Spinal cord (tissue), 10 donors: Measurements from ENCODE around the gene TUBGCP3. TPM values are rescaled to one million over a fixed set of nuclear protein-coding genes. Genes with fewer than 3 reads are reported as not detected.
"Not testable (repeated sequence)": the region's sequence is repeated elsewhere in the genome, so short reads cannot be mapped to it uniquely, and the experiment has no call there.

ENCODE experiments used
- DNase-seq, 6 donors: peaks; one replicate each; pipeline versions ENCODE4 v3.0.0 to v3.0.0-alpha.2; 2013 to 2015; ENCODE audit warnings: low spot score in 6 of 6, low read depth in 4 of 6
- H3K27ac ChIP-seq: one replicate; pipeline ENCODE4 v1.5.1; 2013; ENCODE audit warnings: low read depth, low read length, control low read depth
- H3K27me3 ChIP-seq: one replicate; pipeline ENCODE4 v1.6.1; 2013; ENCODE audit warnings: low read length; ENCODE audit not compliant: control insufficient read depth, insufficient read depth
- H3K36me3 ChIP-seq: one replicate; pipeline ENCODE4 v1.6.1; 2013; ENCODE audit warnings: low read length; ENCODE audit not compliant: control insufficient read depth, insufficient read depth
- H3K4me1 ChIP-seq: one replicate; pipeline ENCODE4 v1.6.1; 2013; ENCODE audit warnings: low read length; ENCODE audit not compliant: control insufficient read depth, insufficient read depth
- H3K4me3 ChIP-seq: one replicate; pipeline ENCODE4 v1.5.1; 2013; ENCODE audit warnings: low read depth, low read length, control low read depth
- H3K9me3 ChIP-seq: one replicate; pipeline ENCODE4 v1.6.1; 2013; ENCODE audit warnings: low read length; ENCODE audit not compliant: control insufficient read depth, insufficient read depth
- WGBS: methylation state at CpG from one replicate; pipeline ENCODE4 v1.1.5; 2013; ENCODE audit warnings: missing lambda C conversion rate; ENCODE audit not compliant: insufficient coverage; 5-methylcytosine and 5-hydroxymethylcytosine counted together
- polyA plus RNA-seq, 2 donors: library from polyadenylated mRNA; unstranded; fragments of 120-200 nt; gene quantifications; one replicate each; pipeline ENCODE4 v1.2.1, GENCODE V29; 2013; ENCODE audit not compliant: insufficient read length in 2 of 2
- total RNA-seq, 2 donors: library from RNA; depleted of rRNA in 1 of 2; stranded (reverse); fragments of 120-200 nt in 1 of 2; fragments of >200 nt in 1 of 2; gene quantifications; one replicate each; pipeline versions ENCODE4 v1.2.3 to v1.2.4, GENCODE V29; 2013 to 2014
- donor health status: healthy.

The TUBGCP3 gene
- total and polyA plus RNA-seq, 4 donors = 23.2 to 40.5 (median 33.5) TPM

- H3K4me3 ChIP-seq, DNase-seq, H3K9me3 ChIP-seq, H3K27me3 ChIP-seq, H3K27ac ChIP-seq, H3K4me1 ChIP-seq: not testable (repeated sequence)
- peaks cover 52% of the 10 kb centered on the region for H3K36me3 ChIP-seq
- no CpG with 5 or more reads among the region's 5 CpGs for WGBS
These were observed 39.0 kb downstream of the TUBGCP3 start for GRCh38 chr13:112548975-112549374.

- no peak overlapping the region for H3K27ac ChIP-seq
- WGBS = 100% methylated on average over 1 of the region's 3 CpGs
These were observed 42.1 kb downstream of the TUBGCP3 start for GRCh38 chr13:112545856-112546255.

GRCh38 chr13:112532837-112533745, 54.9 kb downstream of the TUBGCP3 start:
- peaks cover 4% of the 10 kb centered on the region for H3K4me1 ChIP-seq
- DNase-seq = peak in 1 of 6 donors; percentile 5
- peaks cover 6% of the 10 kb centered on the region for H3K36me3 ChIP-seq
- H3K27ac ChIP-seq = no peak overlapping the region
- H3K9me3 ChIP-seq = no peaks in the 10 kb centered on the region
- 89% methylated on average over 9 of the region's 13 CpGs for WGBS
- no peak overlapping the region for H3K4me3 ChIP-seq
- H3K27me3 ChIP-seq = no peaks in the 10 kb centered on the region

More at GRCh38 chr13:112545856-112546255, 42.1 kb downstream of the TUBGCP3 start:
- Histone ChIP-seq H3K4me1 (no peaks in the 10 kb centered on the region), H3K36me3 (peaks cover 33% of the 10 kb centered on the region), H3K27me3 (no peaks in the 10 kb centered on the region), H3K9me3 (no peaks in the 10 kb centered on the region), H3K4me3 (no peak overlapping the region)
- DNase-seq = no peak

- Histone ChIP-seq H3K36me3 (peaks cover 11% of the 10 kb centered on the region), H3K27me3 (no peaks in the 10 kb centered on the region), H3K27ac (peak overlapping the region; percentile 25), H3K4me3 (no peak overlapping the region), H3K4me1 (peaks cover 7% of the 10 kb centered on the region), H3K9me3 (no peaks in the 10 kb centered on the region)
- no CpG with 5 or more reads among the region's 12 CpGs for WGBS
- DNase-seq = peak in 3 of 6 donors; percentile 14 to 83 (median 14)
These were observed 56.6 kb downstream of the TUBGCP3 start for GRCh38 chr13:112531263-112531794.

GRCh38 chr13:112530861-112531260, 57.1 kb downstream of the TUBGCP3 start:
- peak overlapping the region; percentile 25 for H3K27ac ChIP-seq
- H3K4me1 ChIP-seq = peaks cover 7% of the 10 kb centered on the region
- no CpG with 5 or more reads among the region's 2 CpGs for WGBS
- peak in 1 of 6 donors; percentile 15 for DNase-seq
- H3K36me3 ChIP-seq = peaks cover 16% of the 10 kb centered on the region
- H3K27me3 ChIP-seq = no peaks in the 10 kb centered on the region
- H3K4me3 ChIP-seq = no peak overlapping the region
- no peaks in the 10 kb centered on the region for H3K9me3 ChIP-seq

- Histone ChIP-seq H3K4me1 (peaks cover 7% of the 10 kb centered on the region), H3K27me3 (no peaks in the 10 kb centered on the region), H3K36me3 (peaks cover 15% of the 10 kb centered on the region), H3K27ac (no peak overlapping the region), H3K9me3 (no peaks in the 10 kb centered on the region), H3K4me3 (no peak overlapping the region)
- DNase-seq = no peak
- WGBS = no CpG with 5 or more reads among the region's 8 CpGs
These were observed 58.7 kb downstream of the TUBGCP3 start for GRCh38 chr13:112529216-112529615.

- Histone ChIP-seq H3K36me3 (peaks cover 21% of the 10 kb centered on the region), H3K9me3 (no peaks in the 10 kb centered on the region), H3K4me1 (peaks cover 4% of the 10 kb centered on the region), H3K27me3 (no peaks in the 10 kb centered on the region), H3K27ac (no peak overlapping the region), H3K4me3 (no peak overlapping the region)
- WGBS = over 99% methylated on average over 9 of the region's 9 CpGs
- no peak for DNase-seq
These were observed 61.7 kb downstream of the TUBGCP3 start for GRCh38 chr13:112526146-112526853.

- H3K4me1 ChIP-seq = peaks cover 4% of the 10 kb centered on the region
- H3K9me3 ChIP-seq = no peaks in the 10 kb centered on the region
- DNase-seq = no peak
- peaks cover 25% of the 10 kb centered on the region for H3K36me3 ChIP-seq
- no peak overlapping the region for H3K27ac ChIP-seq
- no peaks in the 10 kb centered on the region for H3K27me3 ChIP-seq
- no peak overlapping the region for H3K4me3 ChIP-seq
- WGBS = 84% methylated on average over 5 of the region's 7 CpGs
These were observed 62.5 kb downstream of the TUBGCP3 start for GRCh38 chr13:112525356-112525945.

- Histone ChIP-seq H3K27ac (no peak overlapping the region), H3K27me3 (no peaks in the 10 kb centered on the region), H3K9me3 (no peaks in the 10 kb centered on the region), H3K36me3 (peaks cover 32% of the 10 kb centered on the region), H3K4me1 (peaks cover under 1% of the 10 kb centered on the region), H3K4me3 (no peak overlapping the region)
- 100% methylated on average over 3 of the region's 5 CpGs for WGBS
- no peak for DNase-seq
These were observed 65.4 kb downstream of the TUBGCP3 start for GRCh38 chr13:112522578-112522977.
